Activated B cell treated with CpG ODN at 0.5 μM for 24 hours (primary cell): ENCODE data around the gene ELP5. TPM values are rescaled to one million over a fixed set of nuclear protein-coding genes. Genes with fewer than 3 reads are reported as not detected.

Experiments
- ATAC-seq: fragments of 200-7000 bp; cut with Tn5 transposase; one replicate; pipeline ENCODE4 v1.10.0; 2021; ENCODE audit warnings: low read depth, mild to moderate bottlenecking, moderate library complexity
- CTCF ChIA-PET: fragments of 350-600 bp; sonication (Branson Sonifier 250); formaldehyde crosslinking; loops from one replicate; lab custom pipeline; 2021; ENCODE audit warnings: antibody characterized with exemption; lab: Charles Lee
- POLR2A ChIA-PET: fragments of 350-600 bp; sonication (Branson Sonifier 250); formaldehyde crosslinking; loops from one replicate; lab custom pipeline; 2021; ENCODE audit warnings: antibody characterized with exemption; lab: Charles Lee
- DNase-seq: peaks from one replicate; pipeline ENCODE4 v3.0.0; 2022
- H3K27ac Mint-ChIP-seq: one replicate; pipeline ENCODE4 v1.8.0; 2020; ENCODE audit warnings: mixed read lengths
- H3K27me3 Mint-ChIP-seq: one replicate; pipeline ENCODE4 v1.8.0; 2021; ENCODE audit warnings: mixed read lengths
- H3K36me3 Mint-ChIP-seq: one replicate; pipeline ENCODE4 v1.8.0; 2021; ENCODE audit warnings: low read depth, mixed read lengths
- H3K4me1 Mint-ChIP-seq: one replicate; pipeline ENCODE4 v1.8.0; 2021; ENCODE audit warnings: mixed read lengths
- H3K4me3 Mint-ChIP-seq: one replicate; pipeline ENCODE4 v1.8.0; 2020; ENCODE audit warnings: mild to moderate bottlenecking, mixed read lengths
- H3K9me3 Mint-ChIP-seq: one replicate; pipeline ENCODE4 v1.8.0; 2020; ENCODE audit warnings: mixed read lengths
- intact Hi-C: fragments of 100-400 bp; cut with micrococcal nuclease; formaldehyde crosslinking; loops from one replicate; pipeline ENCODE4 v1.15.1; 2024
- total RNA-seq: library from RNA; stranded (reverse); gene quantifications from 2 replicates; pipeline ENCODE4 v1.2.3, GENCODE V29; 2022
- TF ChIP-seq, protein P1 (sequence below): fragments of 200-600 bp; IDR thresholded peaks from one replicate; pipeline ENCODE4 v1.8.0; 2022; ENCODE audit warnings: antibody characterized with exemption, mild to moderate bottlenecking

ELP5 gene
- total RNA-seq, 1 donor from 2014 or later = 49.2 TPM

DNA sequence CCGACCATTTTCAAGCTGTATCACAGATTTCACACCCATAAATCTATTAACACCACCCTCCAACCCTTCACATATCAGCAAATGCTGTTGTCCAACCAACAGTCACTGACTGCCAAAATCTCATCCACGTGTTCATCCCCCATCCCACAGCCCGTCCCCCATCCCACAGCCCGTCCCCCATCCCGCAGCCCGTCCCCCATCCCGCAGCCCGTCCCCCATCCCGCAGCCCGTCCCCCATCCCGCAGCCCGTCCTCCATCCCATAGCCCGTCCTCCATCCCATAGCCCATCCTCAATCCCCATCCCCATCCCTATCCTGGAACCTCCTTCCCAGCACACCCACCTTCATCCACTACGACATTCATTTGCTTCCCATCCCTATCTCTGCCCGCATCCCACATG is 46.5 kb upstream of the ELP5 start:
- no peaks in the 10 kb centered on the region for H3K9me3 Mint-ChIP-seq
- POLR2A ChIA-PET = interaction anchor here (0.7 to 2.2 kb wide), 6 partner anchors 9 to 482 kb away, joined by 3 to 8 read pairs (median 4); partner anchors contain the start of genes ACADVL, DLG4, DVL2 and GABARAP
- peak overlapping the region; percentile 94 for H3K27ac Mint-ChIP-seq

DNA sequence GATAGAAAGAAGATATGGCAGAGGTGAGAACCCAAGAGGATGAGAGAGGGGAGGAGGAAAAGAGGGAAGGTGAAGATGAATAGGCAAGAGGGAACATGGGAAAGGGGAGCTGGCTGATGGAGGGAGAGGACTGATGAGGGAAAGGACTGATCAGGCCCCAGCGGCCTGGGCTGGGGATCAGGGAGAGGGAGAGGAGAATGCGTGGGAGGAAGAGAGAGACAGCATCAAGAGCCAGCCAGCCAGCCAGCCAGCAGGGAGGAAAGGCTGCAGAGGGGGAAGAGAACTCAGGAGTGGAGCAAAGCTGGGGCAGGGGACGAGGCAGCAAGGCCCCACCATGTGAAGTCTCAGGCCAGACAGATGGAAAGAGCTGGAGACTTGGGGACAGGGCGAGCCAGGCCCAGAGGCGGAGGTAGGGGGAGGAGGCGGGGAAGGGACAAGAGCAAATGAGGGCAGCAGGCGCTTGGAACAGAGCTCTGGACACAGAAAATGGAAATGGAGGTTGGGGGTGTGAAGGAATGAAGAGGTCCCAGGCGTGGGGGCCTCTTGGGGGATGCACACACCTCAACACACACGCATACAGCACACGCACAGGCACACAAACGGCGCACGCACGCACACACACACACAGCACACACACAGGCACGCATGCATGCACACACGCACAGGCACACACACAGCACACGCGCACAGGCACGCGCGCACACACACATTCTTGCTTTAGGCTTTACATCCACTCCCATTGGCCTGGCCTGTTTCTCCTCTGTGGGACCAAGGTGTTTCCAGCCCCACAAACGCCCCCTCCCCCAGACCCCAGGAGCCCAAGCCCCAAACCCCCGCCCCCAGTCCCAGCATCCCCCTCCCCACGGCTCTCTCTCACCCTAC is 44.7 kb upstream of the ELP5 start:
- intact Hi-C loops = no loop called here
- H3K4me1 Mint-ChIP-seq = peaks cover 30% of the 10 kb centered on the region
- H3K9me3 Mint-ChIP-seq = no peaks in the 10 kb centered on the region
- peaks cover 2% of the 10 kb centered on the region for H3K36me3 Mint-ChIP-seq
- no peaks in the 10 kb centered on the region for H3K27me3 Mint-ChIP-seq
- DNase-seq = no peak
- no peak overlapping the region for H3K4me3 Mint-ChIP-seq
- CTCF ChIA-PET = no interaction called here
- ATAC-seq = no peak
- TF ChIP-seq, protein P1, sequence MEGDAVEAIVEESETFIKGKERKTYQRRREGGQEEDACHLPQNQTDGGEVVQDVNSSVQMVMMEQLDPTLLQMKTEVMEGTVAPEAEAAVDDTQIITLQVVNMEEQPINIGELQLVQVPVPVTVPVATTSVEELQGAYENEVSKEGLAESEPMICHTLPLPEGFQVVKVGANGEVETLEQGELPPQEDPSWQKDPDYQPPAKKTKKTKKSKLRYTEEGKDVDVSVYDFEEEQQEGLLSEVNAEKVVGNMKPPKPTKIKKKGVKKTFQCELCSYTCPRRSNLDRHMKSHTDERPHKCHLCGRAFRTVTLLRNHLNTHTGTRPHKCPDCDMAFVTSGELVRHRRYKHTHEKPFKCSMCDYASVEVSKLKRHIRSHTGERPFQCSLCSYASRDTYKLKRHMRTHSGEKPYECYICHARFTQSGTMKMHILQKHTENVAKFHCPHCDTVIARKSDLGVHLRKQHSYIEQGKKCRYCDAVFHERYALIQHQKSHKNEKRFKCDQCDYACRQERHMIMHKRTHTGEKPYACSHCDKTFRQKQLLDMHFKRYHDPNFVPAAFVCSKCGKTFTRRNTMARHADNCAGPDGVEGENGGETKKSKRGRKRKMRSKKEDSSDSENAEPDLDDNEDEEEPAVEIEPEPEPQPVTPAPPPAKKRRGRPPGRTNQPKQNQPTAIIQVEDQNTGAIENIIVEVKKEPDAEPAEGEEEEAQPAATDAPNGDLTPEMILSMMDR = no peak
- H3K27ac Mint-ChIP-seq = peak overlapping the region; percentile 15
- POLR2A ChIA-PET = interaction anchor here (0.6 kb wide), 1 partner anchor 35 kb away, joined by 12 read pairs; the partner anchor contains the start of gene GABARAP

More for the DNA sequence above, 46.5 kb upstream of the ELP5 start:
- TF ChIP-seq, protein P1 = no peak
- no peak for ATAC-seq
- no peaks in the 10 kb centered on the region for H3K27me3 Mint-ChIP-seq
- intact Hi-C loops = loop anchor here (1.0 to 2.0 kb wide), 10 partner anchors 9 to 639 kb away; partner anchors contain the start of genes ACADVL, DLG4, DVL2 and EIF5A
- H3K4me3 Mint-ChIP-seq = peak overlapping the region; percentile 87
- H3K36me3 Mint-ChIP-seq = peaks cover 2% of the 10 kb centered on the region
- peaks cover 30% of the 10 kb centered on the region for H3K4me1 Mint-ChIP-seq
- CTCF ChIA-PET = no interaction called here
- DNase-seq = no peak

DNA sequence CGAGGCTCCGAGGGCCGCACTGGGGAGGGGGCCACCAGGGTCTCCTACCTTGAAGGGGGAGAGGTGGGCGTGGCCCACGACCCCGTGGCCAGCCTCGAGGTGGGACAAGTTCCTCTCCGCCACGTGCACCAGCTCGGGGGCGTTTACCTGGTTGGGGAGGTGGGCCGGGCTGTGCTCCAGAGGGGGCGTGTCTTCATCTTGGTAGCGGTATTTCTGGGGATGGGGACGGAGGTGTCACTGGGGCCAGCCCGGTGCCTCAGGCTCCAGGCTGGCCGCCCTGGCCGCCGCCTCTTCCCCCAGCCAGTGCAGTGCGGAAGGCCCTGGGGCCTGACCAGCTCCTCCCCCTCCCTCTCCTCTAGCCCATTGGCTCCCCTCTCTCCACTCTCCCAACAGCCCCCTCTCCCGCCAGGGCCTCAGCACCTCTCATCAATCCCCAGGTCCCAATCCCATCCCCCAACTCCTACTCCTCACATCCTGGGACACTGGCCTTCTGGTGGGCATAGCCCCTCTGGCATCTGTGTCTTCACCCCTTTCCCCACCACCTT is 43.9 kb upstream of the ELP5 start:
- Mint-ChIP-seq H3K27me3 (no peaks in the 10 kb centered on the region), H3K4me1 (peaks cover 30% of the 10 kb centered on the region), H3K9me3 (no peaks in the 10 kb centered on the region), H3K27ac (no peak overlapping the region), H3K36me3 (peaks cover 2% of the 10 kb centered on the region), H3K4me3 (no peak overlapping the region)
- CTCF ChIA-PET = no interaction called here
- ATAC-seq (no peak), DNase-seq (no peak)
- POLR2A ChIA-PET = interaction anchor here (0.5 to 1.0 kb wide), 3 partner anchors 11 to 34 kb away, joined by 3 to 12 read pairs (median 4); partner anchors contain the start of genes ACADVL, DLG4 and GABARAP
- intact Hi-C loops = no loop called here
- TF ChIP-seq, protein P1 = no peak

DNA sequence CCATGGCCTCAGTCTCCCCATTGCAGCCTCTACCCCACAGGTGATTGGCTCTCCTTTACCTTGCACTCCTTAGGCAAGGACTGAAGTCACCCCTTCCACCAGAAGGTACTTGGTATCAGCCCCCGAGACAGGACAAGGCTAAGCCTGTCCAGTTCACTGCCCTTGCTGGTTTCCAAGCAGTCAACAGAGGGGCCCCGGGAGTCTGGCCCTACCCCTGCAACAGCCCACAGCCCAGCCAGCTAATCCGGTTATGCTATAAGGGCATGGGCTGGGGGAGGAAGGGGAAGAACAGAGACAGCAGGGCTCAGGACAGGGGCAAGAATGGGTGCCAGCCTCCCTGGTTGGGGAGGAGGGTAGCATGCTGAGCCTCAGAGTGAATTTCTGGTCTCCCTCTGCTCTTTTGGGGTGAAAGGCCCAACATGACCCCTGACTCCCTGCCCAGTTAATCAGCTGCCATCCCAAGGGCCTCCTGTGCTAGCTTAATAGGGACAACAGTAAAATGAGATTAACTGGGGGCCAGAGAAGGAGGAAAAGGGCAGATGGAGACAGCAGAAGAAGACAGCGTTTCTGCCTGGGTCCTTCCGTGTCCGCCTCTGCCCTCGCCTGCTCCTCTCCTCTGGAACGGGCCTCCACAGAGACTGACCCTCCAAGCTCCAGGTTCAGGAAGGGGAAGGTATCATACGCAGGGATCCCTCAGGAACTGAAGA is 43.1 kb upstream of the ELP5 start:
- ChIA-PET CTCF (no interaction called here), POLR2A (interaction anchor here (0.5 to 1.0 kb wide), 3 partner anchors 10 to 647 kb away, joined by 3 to 8 read pairs (median 4); partner anchors contain the start of genes ACADVL and DLG4)
- DNase-seq = no peak
- intact Hi-C loops = no loop called here
- Mint-ChIP-seq H3K27ac (no peak overlapping the region), H3K9me3 (no peaks in the 10 kb centered on the region), H3K4me1 (peaks cover 33% of the 10 kb centered on the region), H3K36me3 (peaks cover 2% of the 10 kb centered on the region), H3K27me3 (no peaks in the 10 kb centered on the region), H3K4me3 (no peak overlapping the region)
- TF ChIP-seq, protein P1 = no peak
- ATAC-seq = no peak
